ENCODE results near the gene TMEM163. TPM values are rescaled to one million over a fixed set of nuclear protein-coding genes. Genes with fewer than 3 reads are reported as not detected.
"Not testable (repeated sequence)": the region's sequence is repeated elsewhere in the genome, so short reads cannot be mapped to it uniquely, and the experiment has no call there.

Gene TMEM163
- total RNA-seq, 1 donor from 2014 or later, result 0.20 TPM

DNA sequence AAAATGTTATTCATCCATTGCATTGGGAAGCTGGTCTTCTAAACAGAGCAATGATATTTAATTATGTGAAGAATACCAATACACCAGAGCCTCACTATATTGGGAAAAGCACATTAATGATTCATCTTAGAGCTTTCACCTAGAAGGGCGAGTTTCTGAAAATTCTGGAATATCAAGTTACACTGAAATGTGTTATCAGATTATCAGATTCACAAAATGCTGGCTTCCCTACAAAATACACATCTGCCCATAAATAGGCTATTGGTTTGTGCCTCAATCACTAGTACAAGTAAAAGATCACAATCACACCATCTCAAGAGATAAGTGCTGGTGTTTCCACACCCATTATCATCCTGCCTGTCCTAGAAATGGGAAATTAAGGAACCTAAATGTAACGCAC is 200.7 kb downstream of the TMEM163 start:
- ATAC-seq, result no peak

DNA sequence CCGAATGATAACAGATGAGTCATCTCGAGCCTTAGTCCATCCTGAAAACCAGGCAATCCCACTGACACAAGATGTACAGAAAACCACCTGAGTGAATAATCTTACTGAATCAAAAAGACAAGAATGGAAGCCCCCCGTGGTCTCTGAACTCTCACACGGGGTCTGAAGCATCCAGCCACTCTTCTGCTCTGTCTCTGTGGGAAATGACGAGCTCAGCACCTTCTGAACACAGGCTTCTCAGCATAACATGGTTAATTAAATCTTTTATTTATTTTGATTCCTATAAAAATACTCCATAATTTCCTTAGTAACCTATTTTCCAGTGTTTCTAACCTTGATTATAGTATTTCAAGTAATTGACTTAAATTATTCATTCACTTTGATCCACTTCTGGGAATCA is 203.7 kb downstream of the TMEM163 start:
- ATAC-seq, result no peak

DNA sequence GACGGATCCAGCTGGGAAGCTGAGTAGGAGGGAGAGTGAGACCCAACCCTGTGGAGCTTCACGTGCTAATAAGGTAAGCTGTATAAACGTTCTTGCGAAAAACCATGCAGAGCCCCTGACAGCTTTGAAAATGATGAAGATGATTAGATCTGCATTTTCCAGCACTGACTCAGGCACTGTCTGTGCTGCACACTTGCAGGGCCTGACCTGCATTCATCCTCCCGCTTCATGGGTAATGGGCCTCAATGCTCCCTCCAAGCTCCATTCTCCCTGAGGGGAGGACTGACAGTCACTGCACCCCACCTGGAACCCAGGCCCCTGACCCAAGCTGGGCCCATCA is 205.4 kb downstream of the TMEM163 start:
- no peak for ATAC-seq

DNA sequence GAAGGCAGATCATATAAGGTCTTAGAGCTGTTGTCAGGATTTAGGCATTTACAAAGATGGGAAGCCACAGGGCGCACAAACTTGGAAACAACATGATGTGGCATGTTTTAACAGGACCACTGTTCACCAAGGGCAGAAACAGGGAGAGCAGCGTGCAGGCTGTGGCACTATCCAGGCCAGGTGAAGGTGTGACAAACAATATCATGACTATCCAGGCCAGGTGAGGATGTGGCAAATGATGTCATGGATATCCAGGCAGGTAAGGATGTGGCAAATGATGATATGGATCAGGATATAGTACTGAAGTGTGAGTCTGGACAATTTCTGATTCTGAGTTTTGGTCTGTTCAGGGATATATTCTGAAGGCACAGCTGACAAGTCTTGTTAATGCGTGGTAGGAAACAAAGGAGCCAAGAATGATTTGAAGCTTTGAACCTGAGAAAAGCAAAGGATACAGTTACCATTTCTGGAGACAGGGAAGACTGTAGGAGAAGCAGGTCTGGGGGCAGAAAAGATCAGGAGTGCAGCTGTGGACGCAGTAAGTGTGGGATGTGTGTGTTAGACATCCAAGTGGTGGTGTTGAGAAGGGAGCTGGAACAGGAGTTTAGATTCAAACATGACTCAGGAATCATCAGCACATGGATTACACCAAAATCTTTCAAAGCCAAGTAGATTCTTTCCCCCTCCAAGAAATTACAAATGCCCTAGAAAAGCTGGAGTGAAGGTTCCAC is 205.9 kb downstream of the TMEM163 start:
- no peak for ATAC-seq

DNA sequence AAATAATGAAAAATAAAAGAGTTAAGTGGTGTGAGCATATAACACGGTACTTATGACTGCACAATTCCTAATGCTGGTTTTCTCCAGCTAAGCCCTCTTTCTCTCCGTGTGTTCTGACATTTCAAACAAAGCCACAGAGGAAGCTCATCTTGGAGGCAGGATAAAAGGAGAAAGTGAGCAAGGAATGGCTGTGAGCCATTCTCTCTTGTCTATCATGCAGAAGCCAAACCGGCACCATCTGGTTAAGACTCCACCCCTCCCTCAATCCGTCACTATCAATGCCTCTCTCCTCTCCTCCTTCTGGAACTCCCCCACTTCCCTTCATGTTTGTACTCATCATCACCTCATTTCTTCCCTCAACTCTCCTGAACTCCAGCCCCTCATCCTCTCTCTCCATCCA is 210.4 kb downstream of the TMEM163 start:
- no peak for ATAC-seq

DNA sequence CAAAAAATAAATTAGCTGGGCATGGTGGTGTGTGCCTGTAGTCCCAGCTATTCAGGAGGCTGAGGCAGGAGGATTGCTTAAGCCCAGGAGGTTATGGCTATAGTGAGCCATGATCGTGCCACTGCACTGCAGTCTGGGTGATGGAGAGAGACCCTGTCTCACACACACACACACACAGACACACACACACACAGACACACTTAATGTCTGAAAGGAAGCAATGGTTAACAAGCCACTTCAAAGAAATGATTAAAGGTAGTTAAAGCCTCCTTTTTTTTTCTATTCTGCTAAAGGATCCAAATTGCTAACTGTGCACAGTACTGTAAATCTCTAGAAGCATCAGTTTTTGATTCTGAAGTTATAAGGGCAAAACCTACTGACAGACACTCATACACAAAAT is 211.1 kb downstream of the TMEM163 start:
- no peak for ATAC-seq

DNA sequence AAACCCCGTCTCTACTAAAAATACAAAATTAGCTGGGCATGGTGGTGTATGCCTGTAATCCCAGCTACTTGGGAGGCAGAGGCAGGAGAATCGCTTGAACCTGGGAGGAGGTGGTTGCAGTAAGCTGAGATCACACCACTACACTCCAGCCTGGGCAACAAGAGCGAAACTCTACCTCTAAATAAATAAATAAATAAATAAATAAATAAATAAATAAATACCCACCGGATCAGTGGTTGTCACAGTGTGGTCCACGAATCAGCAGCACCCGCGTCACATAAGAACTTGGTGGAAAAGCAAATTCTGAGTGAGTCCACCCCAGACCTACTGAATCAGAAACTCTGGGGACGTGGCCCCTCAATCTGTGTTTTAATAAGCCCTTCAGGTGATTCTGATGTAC is 211.6 kb downstream of the TMEM163 start:
- not testable (repeated sequence) for ATAC-seq

DNA sequence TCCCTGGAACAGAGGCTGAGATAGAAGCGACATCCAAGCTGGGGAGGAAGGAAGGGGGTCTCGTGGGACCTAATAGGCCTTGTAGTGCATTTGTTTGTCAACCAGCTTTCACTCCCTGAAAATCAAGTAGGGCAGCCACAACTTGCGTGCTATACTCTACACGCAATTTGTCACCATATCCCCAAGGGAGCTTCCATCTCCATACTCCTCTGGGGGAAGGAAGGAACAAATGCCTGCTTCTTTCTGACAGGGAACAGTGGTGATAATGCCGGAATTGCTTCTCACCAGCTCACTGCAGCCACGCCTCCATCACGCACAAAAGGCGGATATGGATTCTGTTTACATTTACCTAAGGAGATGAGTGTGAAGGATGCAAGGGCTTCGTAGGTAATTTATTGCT is 213.4 kb downstream of the TMEM163 start:
- no peak for ATAC-seq

DNA sequence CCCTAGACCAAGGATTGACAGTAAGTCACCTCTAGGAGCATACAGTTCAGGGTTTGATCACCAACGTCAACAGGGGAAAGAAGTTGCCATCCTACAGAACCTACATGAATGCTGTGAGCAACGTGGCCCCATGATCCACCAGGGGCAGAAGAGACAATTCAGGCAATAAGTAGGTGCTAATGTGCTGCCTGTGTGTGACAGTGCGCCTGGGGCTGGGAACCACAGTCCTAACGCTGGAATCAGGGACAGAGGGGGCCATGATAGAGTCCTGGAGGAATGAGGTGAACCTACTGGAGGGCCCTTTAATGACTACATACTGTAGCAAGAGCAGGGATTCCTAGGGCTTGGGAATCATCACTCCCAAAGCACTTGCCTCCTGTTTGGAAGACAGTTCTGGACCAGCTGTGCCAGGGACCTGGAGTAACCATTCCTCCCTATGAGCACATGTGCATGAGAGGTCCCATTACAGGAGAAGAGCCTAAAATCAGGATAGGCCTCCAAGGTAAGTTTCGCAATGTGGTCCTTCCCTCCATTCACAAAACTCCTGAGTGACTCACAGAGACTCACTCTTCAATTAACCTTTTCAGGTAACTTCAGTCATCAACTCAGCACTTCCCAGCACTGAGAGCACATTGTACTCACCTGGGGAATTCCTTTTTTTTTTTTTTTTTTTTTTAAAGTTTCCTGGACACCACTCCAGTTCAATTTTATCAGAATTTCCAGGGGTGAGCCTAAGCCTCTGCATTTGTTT is 214.0 kb downstream of the TMEM163 start:
- ATAC-seq, result peak; percentile 97

DNA sequence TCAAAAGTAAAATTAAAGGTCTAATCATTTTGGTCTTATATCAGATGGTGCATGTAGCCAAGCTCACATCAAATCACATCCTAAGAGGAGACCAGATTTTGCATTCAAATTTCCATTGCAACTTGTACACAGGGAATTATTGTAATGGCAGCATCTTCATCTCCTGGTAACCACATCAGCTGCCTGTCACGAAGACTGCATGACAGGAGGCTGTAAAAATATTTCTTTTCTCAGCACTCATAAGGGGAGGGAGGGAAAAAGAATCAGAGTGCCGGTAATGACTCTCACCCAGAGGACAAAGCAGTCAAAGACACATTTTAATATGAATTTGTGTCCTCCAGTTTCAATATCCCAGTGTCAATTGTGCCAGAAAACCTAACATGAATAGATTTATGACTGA is 216.7 kb downstream of the TMEM163 start:
- no peak for ATAC-seq

DNA sequence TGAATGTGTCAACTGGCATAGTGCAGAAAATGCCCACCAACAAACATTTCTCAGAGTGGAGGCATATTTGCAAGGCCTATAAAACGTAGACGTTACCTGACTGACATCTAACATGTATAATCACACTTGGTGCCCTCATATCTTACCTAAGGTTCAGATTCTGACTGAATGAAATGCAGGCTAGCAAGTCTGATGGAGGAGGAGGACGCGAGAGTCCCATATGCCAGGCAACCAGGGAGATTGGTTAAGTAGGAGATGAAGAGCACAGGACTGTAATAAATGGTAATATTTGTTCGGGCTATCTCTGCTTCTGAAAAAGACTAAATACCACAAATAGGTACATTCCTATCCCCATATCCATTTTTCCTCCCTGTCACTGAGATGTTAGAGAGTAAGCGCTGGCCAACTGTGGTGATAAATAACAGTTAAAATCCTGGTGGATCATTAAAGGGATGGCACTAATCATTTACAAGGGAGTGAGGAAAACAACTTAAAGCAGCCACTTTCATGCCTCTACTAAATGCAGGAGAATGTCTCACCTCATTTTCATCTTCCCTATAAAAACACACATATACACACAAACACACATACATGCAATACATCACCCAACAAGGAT is 217.2 kb downstream of the TMEM163 start:
- ATAC-seq, result no peak

DNA sequence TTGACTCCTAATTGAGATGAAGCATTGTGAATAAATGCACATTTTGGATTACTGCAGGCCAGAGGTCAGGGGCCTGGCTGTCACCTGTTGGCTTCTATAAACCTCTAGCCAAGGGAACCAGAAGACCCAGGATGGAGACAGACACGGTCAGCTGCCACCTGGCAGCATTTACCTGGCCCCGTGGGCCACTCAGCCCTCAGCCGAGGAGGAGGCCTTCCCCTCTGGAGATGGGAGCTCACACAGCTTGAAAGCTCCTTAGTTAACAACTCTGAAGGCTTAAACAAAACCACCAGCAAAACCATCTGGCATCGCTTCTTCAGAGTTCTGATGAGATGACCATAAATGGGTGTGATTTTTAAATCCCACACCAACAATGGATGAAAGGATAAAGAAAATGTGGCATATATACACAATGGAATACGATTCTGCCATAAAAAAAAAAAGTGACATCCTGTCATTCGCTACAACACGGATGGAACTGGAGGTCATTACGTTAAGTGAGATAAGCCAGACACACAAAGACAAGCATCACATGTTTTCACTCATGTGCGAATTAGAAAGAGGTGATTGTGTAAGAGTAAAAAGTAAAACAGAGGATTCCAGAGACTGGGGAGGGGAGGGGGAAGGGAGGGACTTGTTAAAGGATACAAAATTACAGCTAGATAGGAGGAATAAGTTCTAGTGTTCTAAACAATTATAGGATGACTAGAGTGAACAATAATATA is 218.4 kb downstream of the TMEM163 start:
- ATAC-seq, result no peak

DNA sequence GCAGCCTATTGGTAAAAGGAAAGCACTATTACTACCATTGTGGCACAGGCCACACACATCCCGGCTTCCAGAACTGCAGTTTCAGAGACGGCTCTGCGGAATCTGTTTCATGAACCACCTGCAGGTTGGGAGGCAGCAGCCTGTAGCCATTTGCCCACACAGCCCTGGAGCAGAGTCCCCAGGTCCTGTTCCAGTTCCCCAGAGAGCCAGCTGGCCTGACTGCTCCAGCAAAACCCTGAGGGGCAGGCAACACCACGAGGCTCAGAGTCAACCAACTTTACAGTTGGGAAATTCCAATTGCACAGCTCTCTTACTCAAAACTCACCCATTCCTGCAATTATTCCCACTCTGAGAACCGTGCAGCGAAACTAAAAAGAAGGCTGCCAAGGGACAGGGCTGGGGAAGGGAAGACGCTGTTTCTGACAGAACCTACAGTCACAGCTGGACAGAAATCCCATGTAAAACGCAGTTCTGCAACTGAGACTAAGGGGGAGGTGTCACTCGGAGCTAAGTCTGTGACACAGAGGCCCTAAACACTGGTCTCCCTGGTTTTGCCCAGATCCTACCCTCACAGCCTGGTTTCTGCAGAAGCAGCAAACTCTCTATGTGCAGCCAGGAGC is 219.4 kb downstream of the TMEM163 start:
- ATAC-seq, result no peak

DNA sequence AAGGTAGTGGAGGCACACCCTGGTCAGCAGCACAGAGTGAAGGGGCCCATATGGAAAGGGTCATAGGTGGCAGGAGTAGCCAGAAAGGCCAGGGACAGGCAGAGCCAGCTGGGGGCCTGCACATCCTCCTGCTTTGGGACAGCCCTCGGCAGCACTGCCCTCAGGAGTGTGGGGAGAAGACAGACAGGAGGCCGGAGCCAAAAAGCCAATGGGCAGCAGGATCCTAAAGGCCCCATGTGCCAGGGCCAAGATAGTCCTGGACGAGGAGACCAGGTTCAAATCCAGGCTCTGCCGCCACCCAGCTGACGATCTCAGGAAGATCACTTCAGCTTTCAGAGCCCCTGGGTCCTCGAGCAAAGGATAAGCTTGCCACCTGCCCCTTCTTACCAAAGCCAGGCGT is 220.1 kb downstream of the TMEM163 start:
- no peak for ATAC-seq

DNA sequence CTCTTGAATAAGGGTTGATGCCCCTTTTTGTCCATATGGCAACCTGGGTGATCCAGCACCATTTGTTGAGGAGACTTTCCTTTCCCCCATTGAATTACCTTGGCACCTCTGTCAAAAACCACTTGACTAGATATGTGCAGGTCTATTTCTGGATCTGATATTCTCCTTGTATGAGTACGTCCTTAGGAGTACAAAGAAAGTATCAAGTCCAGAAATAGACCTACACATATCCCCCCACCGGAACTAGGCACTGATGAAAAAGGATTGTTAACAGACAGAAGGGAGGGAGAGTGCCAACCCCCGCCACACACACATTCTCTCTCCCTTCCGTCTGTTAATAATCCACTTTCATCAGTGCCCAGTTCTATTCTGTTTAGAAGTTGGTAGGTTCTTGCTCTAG is 225.0 kb downstream of the TMEM163 start:
- ATAC-seq, result no peak

DNA sequence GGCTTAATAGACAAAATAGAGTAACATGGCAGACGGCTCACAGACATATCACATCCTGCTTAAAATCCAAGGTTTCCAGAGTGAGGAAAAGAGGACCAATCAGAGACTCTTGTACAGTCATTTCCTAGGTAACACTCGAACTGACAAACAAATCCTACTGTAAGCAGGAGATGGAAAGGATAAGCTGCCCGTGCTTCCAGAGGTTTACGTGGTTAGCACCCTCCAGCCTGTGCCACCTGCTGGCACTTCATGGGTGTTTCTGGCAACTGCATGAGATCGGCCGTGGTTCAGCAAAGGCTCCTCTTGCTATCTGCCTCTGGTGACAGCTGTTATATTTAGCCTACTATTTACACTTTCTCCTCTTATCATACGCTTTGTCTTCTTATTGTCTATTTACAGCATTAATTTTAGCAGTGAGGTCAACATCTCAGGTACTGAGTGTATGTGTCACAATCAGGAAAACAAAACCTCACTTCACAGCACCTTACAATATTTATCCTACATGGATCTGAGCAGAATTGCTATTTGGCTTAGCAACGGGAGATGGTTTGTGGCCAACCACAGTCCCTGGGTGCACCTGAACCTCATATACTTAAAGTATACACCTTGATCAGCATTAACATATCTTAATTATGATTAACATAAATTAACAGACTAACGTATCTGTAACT is 226.9 kb downstream of the TMEM163 start:
- ATAC-seq, result no peak

DNA sequence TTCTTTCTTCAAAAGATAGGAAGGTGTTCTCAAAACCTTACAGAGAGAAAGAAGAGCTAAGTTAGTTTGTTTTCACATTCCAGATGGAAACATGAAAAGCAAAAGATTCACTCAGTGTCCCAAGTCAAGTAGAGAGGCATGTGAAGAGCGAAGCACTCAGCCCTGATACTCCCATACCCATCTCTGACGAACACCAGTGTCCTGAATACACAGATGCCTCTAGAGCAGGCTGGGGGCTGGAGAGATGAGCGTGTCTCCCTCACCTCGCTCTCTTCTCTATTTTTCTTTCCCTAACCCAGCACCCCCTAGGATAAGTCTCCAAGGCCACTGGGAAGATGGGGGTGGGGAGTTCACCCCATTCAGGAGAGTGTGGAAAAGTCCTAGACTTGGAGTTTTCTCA is 227.8 kb downstream of the TMEM163 start:
- ATAC-seq, result no peak

DNA sequence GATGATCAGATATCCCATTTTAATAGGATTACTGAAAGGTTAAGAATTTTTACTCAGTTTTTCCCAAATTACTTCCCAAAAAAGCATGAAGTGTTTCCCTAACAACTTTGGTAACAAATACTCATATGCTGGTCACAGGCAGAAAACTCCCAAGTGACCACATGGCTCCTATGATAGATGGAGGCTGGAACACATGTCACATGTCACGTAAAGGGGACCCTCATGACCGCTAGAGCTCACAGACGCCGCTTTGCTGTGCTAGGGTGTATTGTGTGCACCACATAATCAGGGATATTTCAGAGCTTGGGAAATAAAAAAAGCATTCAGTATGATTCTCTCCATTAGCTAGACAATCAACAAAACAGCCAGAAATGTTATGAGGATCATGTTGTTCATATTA is 228.2 kb downstream of the TMEM163 start:
- ATAC-seq, result no peak

DNA sequence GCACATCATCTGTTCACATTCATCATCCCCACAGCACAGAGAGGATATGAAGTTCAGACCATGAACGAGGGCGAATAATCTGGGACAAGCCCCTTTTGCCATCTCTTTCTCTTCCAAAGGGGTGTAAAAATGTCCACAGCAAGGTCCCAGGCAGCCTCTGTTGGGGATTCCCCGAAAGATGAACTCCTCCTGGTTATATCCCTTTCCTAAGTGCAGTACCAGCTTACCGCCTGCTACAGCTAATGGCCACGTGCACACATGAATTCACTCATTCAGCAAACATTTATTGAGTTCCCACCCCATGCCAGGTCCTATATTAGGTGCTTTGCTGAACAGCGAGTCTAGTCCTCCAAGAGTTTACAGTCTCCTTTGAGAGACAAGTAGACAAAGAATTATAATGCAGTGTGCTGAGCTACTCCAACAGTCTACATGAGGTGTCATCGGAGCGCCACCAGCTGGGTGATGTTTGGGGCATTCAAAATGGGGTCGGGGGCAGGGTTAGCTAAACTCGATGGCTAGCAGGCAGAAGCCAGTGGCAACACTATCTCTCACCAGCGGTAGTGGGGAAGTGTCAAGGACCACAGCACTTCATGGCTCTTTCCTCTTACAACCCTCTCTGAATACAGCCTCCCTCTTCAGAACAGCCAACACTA is 228.9 kb downstream of the TMEM163 start:
- ATAC-seq, result no peak

DNA sequence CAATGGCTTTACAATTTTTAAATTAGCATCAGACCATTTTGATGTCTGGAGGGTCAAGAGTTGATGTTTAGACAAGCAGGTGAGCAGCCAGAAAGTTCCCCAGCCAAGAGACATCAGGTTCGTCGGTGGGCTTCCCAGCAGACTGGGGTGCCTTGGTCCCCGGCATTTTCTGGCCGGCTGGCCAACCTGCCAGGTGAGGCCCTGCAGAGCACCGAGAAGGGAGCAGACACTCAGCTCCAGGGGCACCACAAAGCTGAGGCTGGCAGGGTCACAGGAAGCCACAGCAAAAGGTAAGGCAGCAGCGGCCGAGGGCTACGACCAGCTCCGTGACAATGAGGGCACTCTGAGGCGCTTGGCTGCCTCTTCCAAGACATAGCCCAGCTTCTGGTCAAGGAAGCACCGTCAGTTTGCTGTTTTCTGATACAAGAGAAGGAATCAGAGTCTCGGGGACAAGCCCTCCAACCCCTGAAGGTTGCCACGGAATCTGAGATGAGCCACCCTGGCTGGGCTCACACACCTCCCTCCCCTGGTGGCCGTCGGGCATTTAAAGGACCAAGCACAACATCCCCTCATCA is 235.9 kb downstream of the TMEM163 start:
- no peak for ATAC-seq

DNA sequence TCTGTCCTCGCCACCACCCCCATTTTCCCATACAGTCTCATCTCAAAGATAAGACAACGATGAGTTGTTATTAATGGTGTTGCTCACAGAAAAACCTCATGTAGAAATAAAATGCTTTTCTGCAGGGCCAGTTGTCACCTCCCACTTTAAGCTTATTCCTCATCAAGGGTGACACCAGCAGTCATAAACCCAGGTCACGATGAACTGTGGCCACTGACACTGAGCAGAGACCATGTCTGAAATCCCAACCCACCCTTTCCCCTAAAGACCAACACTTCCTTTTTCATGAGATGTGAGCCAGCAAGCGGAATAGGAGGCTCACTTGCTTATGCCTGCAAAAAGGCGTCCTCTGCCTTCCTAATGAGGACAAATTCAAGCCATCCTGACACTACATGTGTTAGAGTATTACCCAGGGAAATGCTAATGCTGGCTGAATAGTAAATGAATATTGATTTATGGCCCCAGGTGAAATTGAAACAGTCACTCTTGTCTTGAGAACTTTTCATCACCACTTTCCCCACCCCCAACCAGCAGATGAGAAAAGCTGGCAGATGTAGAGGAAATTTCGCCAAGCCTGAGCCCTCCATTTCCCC is 236.6 kb downstream of the TMEM163 start:
- ATAC-seq, result no peak

Data from esophagus mucosa (tissue), 1 donor.